BLaER1 treated with 17β-estradiol and CSF1 and Interleukin-3, amounts not matched to agents 10 nM and 100 nM (cell line): ENCODE results near the gene EXOC6.

Experiments used
- H3K27ac ChIP-seq, 11 experiments: shearing (Covaris generic); formaldehyde crosslinking; 2 replicates each; pipeline ENCODE4 v1.8.1; 2022
- H3K27me3 ChIP-seq, 11 experiments: shearing (Covaris generic); formaldehyde crosslinking; 2 replicates each; pipeline ENCODE4 v1.8.1; 2022
- H3K36me3 ChIP-seq, 11 experiments: shearing (Covaris generic); formaldehyde crosslinking; 2 replicates each; pipeline ENCODE4 v1.8.1; 2022
- H3K4me1 ChIP-seq, 10 experiments: shearing (Covaris generic); formaldehyde crosslinking; 2 replicates each; pipeline ENCODE4 v1.8.1; 2022
- H3K4me2 ChIP-seq, 11 experiments: shearing (Covaris generic); formaldehyde crosslinking; 2 replicates each; pipeline ENCODE4 v1.8.1; 2022
- H3K4me3 ChIP-seq, 10 experiments: shearing (Covaris generic); formaldehyde crosslinking; 2 replicates each; pipeline ENCODE4 v1.8.1; 2022
- H3K9ac ChIP-seq, 11 experiments: shearing (Covaris generic); formaldehyde crosslinking; 2 replicates each; pipeline ENCODE4 v1.8.1; 2022
- H3K9me3 ChIP-seq, 11 experiments: shearing (Covaris generic); formaldehyde crosslinking; replicated peaks in 1 of 11; 2 replicates each; pipeline ENCODE4 v1.8.1; 2022
- H4K20me1 ChIP-seq, 11 experiments: shearing (Covaris generic); formaldehyde crosslinking; 2 replicates each; pipeline ENCODE4 v1.8.1; 2022
- Cebpa-rat ChIP-seq, 11 experiments: shearing (Covaris generic); IDR thresholded peaks; 2 replicates each; pipeline ENCODE4 v1.8.1; 2022

Gene EXOC6

DNA sequence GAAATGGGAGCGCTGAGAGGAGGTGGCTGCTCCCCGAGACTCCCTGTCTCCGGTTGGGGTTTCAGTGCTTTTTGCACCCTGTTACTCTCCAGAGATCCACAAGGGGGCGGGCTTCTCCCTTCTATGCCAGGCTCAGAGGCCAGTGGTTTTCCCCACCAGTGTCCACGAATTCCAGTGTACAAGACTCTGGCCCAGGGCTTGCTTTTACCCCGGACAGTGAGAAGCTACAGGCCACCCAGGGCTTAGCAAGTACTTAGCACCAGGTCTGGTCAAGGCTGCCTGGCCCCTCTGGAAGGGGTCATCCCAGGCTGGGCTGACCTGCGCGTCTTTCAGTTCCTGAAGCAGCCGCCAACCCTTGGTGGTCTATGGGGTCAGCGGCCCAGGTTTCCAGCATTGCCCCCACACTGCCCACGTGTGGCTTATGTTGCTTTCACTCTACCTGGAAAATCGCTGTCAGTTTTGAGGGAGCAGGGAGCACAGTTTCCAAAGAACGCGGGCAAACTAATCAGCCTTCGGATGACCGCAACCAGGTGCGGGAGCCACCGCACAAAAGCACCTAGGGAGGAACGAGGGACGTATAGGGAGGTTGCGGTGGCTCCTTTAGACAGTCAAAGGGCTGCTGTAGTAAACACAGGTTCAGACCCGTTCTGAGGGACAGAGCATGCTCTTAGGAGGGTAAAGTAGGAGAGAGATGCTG is 232.2 kb downstream of the EXOC6 start:
- Histone ChIP-seq H3K36me3 (no peaks in the 10 kb centered on the region), H3K4me2 (0 out of 22 replicates have a peak overlapping the region, but pooled peaks of 1 of the 11 experiments have one; percentile 3), H3K9me3 (no peaks in the 10 kb centered on the region), H4K20me1 (no peaks in the 10 kb centered on the region), H3K4me1 (peaks cover 0 to 6% (median 5%) of the 10 kb centered on the region in 10 experiments; a peak in 11 of 20 replicates), H3K9ac (no peak overlapping the region), H3K27me3 (peaks cover 2 to 11% (median 5%) of the 10 kb centered on the region in 11 experiments; a peak in 18 of 22 replicates), H3K27ac (no peak overlapping the region), H3K4me3 (no peak overlapping the region)
- TF ChIP-seq Cebpa-rat (IDR thresholded peaks at IDR 0.05): no peak

DNA sequence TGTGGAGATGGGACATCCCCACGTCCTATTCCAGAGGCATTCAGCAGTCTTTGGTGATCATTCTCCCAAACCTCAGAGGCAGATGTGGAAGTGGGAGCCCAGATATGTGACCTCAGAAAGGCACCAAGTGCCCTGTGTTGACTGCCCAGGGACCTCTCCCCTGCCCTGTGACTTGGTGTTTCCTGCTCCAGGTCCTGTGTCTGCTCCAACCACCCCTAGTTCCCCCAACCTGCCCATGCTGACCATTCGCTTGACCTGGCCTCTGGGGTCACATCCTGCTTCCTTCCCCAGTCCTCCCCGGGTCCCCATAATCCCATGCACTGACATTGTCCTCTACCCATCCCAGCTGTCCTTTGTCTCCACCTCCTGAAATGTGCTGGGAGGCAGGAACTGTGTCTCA is 233.0 kb downstream of the EXOC6 start:
- Histone ChIP-seq H3K27ac (no peak overlapping the region), H3K27me3 (peaks cover 0 to 6% (median 0%) of the 10 kb centered on the region in 11 experiments; a peak in 2 of 22 replicates), H3K9me3 (no peaks in the 10 kb centered on the region), H3K4me2 (no peak overlapping the region), H3K9ac (no peak overlapping the region), H3K36me3 (no peaks in the 10 kb centered on the region), H3K4me3 (no peak overlapping the region), H4K20me1 (no peaks in the 10 kb centered on the region), H3K4me1 (peaks cover 0 to 12% (median 6%) of the 10 kb centered on the region in 10 experiments; a peak in 11 of 20 replicates)
- TF ChIP-seq Cebpa-rat (IDR thresholded peaks at IDR 0.05): no peak

DNA sequence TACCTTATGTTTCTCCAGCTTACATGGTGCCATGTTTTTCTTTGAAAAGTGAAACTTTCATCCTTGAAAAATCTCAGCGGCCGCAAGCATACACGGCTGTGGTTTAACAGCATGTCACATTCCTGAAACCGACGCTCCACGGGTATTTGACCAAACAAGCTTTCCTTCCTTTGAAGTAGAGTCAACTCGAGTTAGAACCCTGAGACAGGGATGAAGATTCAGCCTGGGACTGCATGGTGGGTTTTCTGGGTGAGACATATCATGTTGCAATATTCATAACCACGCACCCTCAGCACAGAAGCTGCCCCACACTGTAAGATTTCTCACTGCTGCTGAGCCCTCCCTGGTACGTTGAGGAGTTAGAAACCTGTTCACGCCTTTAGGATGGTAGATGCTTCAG is 233.5 kb downstream of the EXOC6 start:
- no peak overlapping the region for H3K9ac ChIP-seq
- TF ChIP-seq Cebpa-rat (IDR thresholded peaks at IDR 0.05): no peak
- peaks cover 0 to 3% (median 0%) of the 10 kb centered on the region in 11 experiments; a peak in 1 of 22 replicates for H3K27me3 ChIP-seq
- no peaks in the 10 kb centered on the region for H3K36me3 ChIP-seq
- H3K9me3 ChIP-seq: no peaks in the 10 kb centered on the region
- peaks cover 0 to 12% (median 6%) of the 10 kb centered on the region in 10 experiments; a peak in 11 of 20 replicates for H3K4me1 ChIP-seq
- H3K4me3 ChIP-seq: no peak overlapping the region
- no peak overlapping the region for H3K4me2 ChIP-seq
- no peaks in the 10 kb centered on the region for H4K20me1 ChIP-seq
- no peak overlapping the region for H3K27ac ChIP-seq

DNA sequence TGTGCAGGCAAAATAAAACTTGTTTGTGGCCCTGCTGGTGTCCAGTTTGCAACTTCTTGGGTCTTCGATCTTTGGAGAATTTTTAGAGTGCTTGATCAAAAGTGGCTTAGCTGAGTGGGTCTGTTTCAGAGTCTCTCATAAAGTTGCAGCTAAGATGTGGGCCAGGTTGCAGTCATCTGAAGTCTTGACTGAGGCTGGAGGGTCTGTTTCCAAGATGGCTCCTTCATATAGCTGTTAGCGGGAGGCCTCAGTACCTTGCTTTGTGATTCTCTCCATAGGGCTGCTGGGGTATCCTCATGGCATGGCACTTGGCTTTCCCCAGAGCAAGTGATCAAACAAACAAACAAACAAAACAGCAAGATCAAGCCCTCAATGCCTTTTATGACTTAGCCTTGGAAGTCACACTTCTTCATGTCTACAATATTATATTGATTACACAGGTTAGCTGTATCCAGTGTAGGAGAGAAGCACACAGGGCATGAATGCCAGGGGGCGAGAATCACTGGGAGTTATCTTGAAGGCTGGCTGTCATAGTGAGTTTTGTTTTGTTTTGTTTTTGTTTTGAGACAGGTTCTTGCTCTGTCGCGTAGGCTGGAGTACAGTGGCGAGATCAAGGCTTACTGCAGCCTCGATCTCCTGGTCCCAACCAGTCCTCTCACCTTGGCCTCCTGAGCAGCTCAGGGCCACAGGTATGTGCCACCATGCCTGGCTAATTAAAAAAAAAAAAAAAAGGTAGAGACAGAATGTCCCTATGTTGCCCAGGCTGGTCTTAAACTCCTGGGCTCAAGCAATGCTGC is 235.6 kb downstream of the EXOC6 start:
- TF ChIP-seq Cebpa-rat (IDR thresholded peaks at IDR 0.05): no peak
- no peak overlapping the region for H3K9ac ChIP-seq
- H3K36me3 ChIP-seq: no peaks in the 10 kb centered on the region

DNA sequence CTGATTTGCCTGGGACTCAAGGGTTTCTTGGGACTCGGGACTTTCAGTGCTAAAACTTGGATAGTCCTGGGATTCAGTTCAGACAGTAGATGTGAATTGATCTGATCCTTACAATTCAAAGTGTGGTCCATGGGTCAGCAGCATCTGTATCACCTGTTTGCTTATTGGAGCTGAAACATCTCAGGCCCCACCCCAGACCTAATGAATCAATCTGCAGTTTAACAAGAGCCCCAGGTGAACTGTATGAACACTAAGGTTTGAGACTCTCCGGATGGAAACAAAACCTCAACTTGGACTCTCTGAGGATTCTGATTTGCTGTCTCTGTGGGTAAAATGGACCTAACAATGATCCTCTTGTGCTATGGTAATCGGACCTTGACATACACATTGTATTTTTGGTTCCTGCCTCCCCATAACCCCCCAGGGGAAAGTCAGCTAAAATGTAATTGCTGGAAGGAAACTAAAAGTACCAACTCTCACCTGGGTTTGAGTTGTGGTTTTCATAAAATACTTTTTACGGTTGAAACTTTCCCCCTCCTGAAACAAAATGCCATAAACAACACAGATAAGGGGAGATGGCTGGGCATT is 237.0 kb downstream of the EXOC6 start:
- Histone ChIP-seq H3K4me3 (no peak overlapping the region), H4K20me1 (no peaks in the 10 kb centered on the region), H3K4me1 (peaks cover 0 to 15% (median 3%) of the 10 kb centered on the region in 10 experiments; a peak in 9 of 20 replicates), H3K27ac (no peak overlapping the region), H3K4me2 (peak overlapping the region in 7 of 11 experiments; percentile 2 to 57 (median 27); a peak in 9 of 22 replicates), H3K27me3 (no peaks in the 10 kb centered on the region), H3K9me3 (no peaks in the 10 kb centered on the region), H3K36me3 (no peaks in the 10 kb centered on the region), H3K9ac (no peak overlapping the region)
- TF ChIP-seq Cebpa-rat (IDR thresholded peaks at IDR 0.05): no peak

More for the DNA sequence above, 235.6 kb downstream of the EXOC6 start:
- Histone ChIP-seq H3K27me3 (no peaks in the 10 kb centered on the region), H3K4me1 (peaks cover 0 to 15% (median 6%) of the 10 kb centered on the region in 10 experiments; a peak in 11 of 20 replicates), H4K20me1 (no peaks in the 10 kb centered on the region), H3K9me3 (no peaks in the 10 kb centered on the region), H3K4me3 (no peak overlapping the region), H3K27ac (no peak overlapping the region), H3K4me2 (no peak overlapping the region)

DNA sequence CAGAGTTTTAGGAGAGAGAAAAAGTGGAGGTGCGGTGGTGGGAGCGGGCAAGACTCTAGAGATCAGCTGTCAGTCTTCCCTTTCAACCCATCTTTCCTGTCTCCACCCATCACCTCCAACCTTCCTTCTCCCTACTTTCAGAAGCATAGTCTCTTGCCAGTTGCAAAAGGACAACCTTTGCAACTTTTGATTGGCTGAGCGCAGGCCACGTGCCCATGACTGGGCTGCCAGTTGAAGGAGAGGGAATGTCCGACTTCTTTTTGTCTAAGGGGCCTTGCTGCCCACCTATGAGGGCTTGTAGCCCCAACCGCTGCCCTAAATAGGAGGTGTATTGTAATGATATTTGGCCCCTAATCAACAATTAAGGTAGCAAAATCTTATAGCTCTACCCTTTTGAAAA is 238.0 kb downstream of the EXOC6 start:
- TF ChIP-seq Cebpa-rat (IDR thresholded peaks at IDR 0.05): no peak
- no peak overlapping the region for H3K27ac ChIP-seq
- no peak overlapping the region for H3K4me2 ChIP-seq
- no peak overlapping the region for H3K9ac ChIP-seq
- H3K4me3 ChIP-seq: no peak overlapping the region
- no peaks in the 10 kb centered on the region for H3K9me3 ChIP-seq
- no peaks in the 10 kb centered on the region for H3K36me3 ChIP-seq
- no peaks in the 10 kb centered on the region for H3K27me3 ChIP-seq
- peaks cover 0 to 15% (median 3%) of the 10 kb centered on the region in 10 experiments; a peak in 9 of 20 replicates for H3K4me1 ChIP-seq
- no peaks in the 10 kb centered on the region for H4K20me1 ChIP-seq

DNA sequence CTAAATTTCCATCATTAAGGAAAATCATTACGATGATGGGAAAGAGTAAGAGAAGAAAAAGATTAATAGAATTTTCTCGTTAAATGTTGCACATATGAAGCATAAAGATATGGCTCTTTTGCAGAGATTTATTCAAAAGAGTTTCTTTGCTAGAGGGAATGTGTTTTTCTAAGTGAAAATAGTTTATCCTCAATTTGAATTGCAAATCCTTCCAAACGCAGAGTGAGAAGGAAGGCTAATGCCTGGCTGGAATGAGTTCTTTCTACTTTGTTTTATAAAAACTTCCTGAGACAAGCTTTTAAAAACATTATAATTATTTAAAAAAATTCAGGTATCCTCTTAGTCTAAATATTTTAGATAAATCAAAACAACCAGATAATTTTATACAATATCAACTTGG is 239.5 kb downstream of the EXOC6 start:
- peaks cover 0 to 15% (median 3%) of the 10 kb centered on the region in 10 experiments; a peak in 9 of 20 replicates for H3K4me1 ChIP-seq
- no peaks in the 10 kb centered on the region for H3K27me3 ChIP-seq
- H3K4me2 ChIP-seq: no peak overlapping the region
- no peaks in the 10 kb centered on the region for H3K9me3 ChIP-seq
- no peak for TF ChIP-seq Cebpa-rat (IDR thresholded peaks at IDR 0.05)
- H3K36me3 ChIP-seq: no peaks in the 10 kb centered on the region
- no peak overlapping the region for H3K27ac ChIP-seq
- H3K4me3 ChIP-seq: no peak overlapping the region
- H3K9ac ChIP-seq: no peak overlapping the region
- no peaks in the 10 kb centered on the region for H4K20me1 ChIP-seq

DNA sequence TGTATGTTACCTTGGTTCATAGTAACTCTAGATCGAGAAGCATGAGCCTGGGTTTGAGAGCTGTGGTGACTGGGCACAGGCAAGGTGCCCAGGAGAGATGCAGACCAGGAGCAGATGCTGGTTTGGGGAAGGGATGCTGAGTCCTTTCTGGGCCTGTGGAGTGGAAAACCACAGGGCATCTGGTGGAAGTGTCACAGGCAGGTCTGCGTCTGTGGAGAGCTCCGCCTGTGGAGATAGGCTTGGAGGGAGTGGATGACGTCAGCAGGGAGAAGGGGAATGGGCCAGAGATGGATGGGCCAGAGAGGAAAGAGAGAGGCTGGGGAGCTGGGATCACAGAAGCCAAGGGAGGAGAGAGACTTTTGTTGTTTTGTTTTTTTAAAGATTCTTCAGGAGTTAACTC is 240.1 kb downstream of the EXOC6 start:
- Histone ChIP-seq H3K36me3 (no peaks in the 10 kb centered on the region), H3K4me3 (no peak overlapping the region), H3K27me3 (no peaks in the 10 kb centered on the region), H4K20me1 (no peaks in the 10 kb centered on the region), H3K4me2 (no peak overlapping the region), H3K4me1 (peaks cover 0 to 15% (median 3%) of the 10 kb centered on the region in 10 experiments; a peak in 9 of 20 replicates), H3K9me3 (no peaks in the 10 kb centered on the region), H3K27ac (no peak overlapping the region), H3K9ac (no peak overlapping the region)
- no peak for TF ChIP-seq Cebpa-rat (IDR thresholded peaks at IDR 0.05)

DNA sequence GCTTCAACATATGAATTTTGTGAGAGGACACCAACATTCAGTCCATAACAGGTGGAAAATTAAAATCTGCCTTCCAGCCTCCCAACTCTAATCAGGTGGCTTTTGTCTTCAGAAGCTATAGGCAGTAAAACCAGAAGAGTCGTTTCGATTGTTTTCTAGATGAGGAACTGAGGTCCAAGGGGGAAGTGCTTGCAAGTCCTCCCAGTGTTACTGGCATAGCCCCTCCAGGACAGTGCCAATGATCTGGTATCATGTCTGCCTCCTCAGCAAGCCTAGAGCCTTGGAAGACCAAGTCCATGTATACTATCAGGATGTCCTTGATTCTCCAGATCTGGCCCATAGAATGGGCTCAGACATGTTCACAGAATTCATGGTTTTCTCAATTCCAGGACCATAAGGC is 242.3 kb downstream of the EXOC6 start:
- Histone ChIP-seq H3K9ac (no peak overlapping the region), H3K36me3 (no peaks in the 10 kb centered on the region), H3K27ac (no peak overlapping the region), H3K27me3 (no peaks in the 10 kb centered on the region), H4K20me1 (no peaks in the 10 kb centered on the region), H3K9me3 (no peaks in the 10 kb centered on the region), H3K4me1 (peaks cover 0 to 8% (median under 1%) of the 10 kb centered on the region in 10 experiments; a peak in 9 of 20 replicates), H3K4me2 (no peak overlapping the region), H3K4me3 (no peak overlapping the region)
- no peak for TF ChIP-seq Cebpa-rat (IDR thresholded peaks at IDR 0.05)
